ENCODE data around the gene OMG. TPM values are rescaled to one million over a fixed set of nuclear protein-coding genes. Genes with fewer than 3 reads are reported as not detected.

Gene OMG
- total RNA-seq, 4 donors from 2014 or later: 0.76 TPM; not detected in 3

DNA sequence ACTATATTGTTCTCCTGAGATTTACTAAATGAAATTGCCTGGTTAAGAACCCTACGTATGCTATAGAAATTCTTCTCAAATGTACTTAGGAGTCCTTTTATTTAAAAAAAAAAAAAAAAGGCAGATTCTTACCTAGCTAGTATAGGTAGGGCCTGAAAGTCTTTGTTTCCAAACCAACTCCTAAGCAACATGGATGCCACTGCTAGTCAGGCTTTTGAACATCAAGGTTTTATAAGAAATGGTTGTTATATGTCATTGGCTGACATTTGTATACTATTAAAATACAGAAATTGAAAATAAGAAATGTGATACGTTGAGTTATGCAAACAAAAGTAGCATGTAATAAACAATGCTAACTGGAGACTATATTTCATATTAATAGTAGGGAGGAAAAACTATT, 23.2 kb upstream of the OMG start:
- intact Hi-C loops (cut with DNase I): no loop called here
- Histone ChIP-seq H3K36me3 (no peaks in the 10 kb centered on the region), H3K27ac (peak overlapping the region in 3 of 4 donors; percentile 64 to 66 (median 64)), H3K27me3 (no peaks in the 10 kb centered on the region), H3K9me3 (no peaks in the 10 kb centered on the region), H3K4me1 (peaks cover 0 to 6% (median 0%) of the 10 kb centered on the region in 3 donors), H3K4me3 (peak overlapping the region in 3 of 4 donors; percentile 14 to 49 (median 32))
- TF ChIP-seq, protein P1, sequence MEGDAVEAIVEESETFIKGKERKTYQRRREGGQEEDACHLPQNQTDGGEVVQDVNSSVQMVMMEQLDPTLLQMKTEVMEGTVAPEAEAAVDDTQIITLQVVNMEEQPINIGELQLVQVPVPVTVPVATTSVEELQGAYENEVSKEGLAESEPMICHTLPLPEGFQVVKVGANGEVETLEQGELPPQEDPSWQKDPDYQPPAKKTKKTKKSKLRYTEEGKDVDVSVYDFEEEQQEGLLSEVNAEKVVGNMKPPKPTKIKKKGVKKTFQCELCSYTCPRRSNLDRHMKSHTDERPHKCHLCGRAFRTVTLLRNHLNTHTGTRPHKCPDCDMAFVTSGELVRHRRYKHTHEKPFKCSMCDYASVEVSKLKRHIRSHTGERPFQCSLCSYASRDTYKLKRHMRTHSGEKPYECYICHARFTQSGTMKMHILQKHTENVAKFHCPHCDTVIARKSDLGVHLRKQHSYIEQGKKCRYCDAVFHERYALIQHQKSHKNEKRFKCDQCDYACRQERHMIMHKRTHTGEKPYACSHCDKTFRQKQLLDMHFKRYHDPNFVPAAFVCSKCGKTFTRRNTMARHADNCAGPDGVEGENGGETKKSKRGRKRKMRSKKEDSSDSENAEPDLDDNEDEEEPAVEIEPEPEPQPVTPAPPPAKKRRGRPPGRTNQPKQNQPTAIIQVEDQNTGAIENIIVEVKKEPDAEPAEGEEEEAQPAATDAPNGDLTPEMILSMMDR (IDR thresholded peaks at IDR 0.05): no peak
- no peak for TF ChIP-seq POLR2A (IDR thresholded peaks at IDR 0.05)
- 60 to 81% methylated on average over 2 of the region's 2 CpGs for WGBS, 2 donors
- no peak for DNase-seq

DNA sequence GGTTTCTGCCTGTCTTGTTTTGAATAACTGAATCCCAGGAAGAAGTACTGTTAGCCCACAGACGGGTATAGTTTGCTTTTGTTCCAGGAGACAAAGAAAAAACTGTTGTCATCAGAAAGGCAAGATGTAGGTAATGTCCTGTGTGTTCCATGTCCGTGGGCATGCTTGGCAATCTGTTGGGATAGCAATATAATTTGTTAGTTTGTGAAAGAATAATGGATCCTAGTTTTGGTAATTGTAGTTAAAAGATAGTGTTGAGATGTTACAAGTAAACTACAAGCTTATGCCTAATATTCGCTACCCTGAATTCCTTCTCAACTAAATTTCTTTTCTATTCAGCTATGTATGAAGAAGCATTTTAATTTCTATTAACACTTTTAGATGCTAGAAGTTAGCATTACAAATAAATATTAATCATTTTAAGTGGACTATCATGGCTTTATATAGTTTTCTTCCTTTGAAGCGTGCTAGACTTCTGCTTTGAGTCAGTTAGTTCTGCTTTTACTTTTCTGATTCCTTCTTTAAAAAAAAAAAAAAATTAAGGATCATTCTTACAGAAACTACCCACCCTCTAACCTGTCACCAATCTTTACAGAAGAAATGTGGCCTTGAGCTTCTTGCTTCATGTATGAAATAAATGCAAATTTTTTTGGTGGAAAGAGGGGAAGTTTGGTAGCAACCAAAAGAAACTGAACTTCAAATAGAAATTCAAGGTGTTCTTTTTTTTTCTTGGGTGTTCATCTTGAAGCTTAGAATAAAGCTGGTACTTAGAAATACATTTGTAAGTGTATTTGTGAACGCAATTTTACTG, 22.0 kb upstream of the OMG start:
- H3K27ac ChIP-seq: peak overlapping the region; percentile 48 to 82 (median 60)
- intact Hi-C loops (cut with DNase I): no loop called here
- H3K36me3 ChIP-seq: no peaks in the 10 kb centered on the region
- WGBS, 2 donors: 54 to 75% methylated on average over 5 of the region's 5 CpGs
- no peaks in the 10 kb centered on the region for H3K27me3 ChIP-seq
- peaks cover 0 to 13% (median 0%) of the 10 kb centered on the region in 3 donors for H3K4me1 ChIP-seq
- TF ChIP-seq POLR2A (IDR thresholded peaks at IDR 0.05): no peak
- TF ChIP-seq, protein P1 (IDR thresholded peaks at IDR 0.05): no peak
- no peaks in the 10 kb centered on the region for H3K9me3 ChIP-seq
- no peak for DNase-seq
- peak overlapping the region in 3 of 4 donors; percentile 5 to 45 (median 32) for H3K4me3 ChIP-seq

DNA sequence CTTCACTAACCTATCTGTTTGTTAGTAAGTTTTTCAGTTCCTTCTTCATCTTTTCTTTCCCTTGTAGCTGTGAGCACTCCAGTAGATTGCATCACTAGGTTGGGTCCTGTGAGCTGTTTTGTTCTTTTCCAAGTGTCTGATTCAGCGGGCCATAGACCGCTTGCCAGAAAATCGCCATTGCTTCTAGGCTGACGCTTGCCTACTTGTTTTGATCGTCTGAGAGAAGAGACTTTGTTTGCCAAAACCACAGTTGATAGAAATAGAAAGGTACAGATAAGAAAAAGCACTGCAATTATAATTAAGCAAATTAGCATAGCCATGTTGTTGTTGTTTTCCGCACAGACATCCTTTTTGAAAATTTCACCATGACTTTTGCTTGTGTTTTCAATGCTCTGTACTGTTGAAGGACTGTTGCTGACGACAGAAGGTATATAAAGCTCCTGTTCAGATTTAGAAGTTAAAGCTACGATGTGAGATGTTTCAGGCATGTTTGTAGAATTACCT, 21.3 kb upstream of the OMG start:
- Histone ChIP-seq H3K27me3 (no peaks in the 10 kb centered on the region), H3K27ac (peak overlapping the region; percentile 48 to 82 (median 60)), H3K4me3 (peak overlapping the region in 2 of 4 donors; percentile 32 to 45), H3K4me1 (peaks cover 0 to 13% (median 0%) of the 10 kb centered on the region in 3 donors), H3K36me3 (no peaks in the 10 kb centered on the region), H3K9me3 (no peaks in the 10 kb centered on the region)
- intact Hi-C loops (cut with DNase I): no loop called here
- TF ChIP-seq, protein P1 (IDR thresholded peaks at IDR 0.05): no peak
- peak in 1 of 4 donors; percentile 59 for TF ChIP-seq POLR2A (IDR thresholded peaks at IDR 0.05)
- WGBS, 2 donors: 48 to 50% methylated on average over 8 of the region's 8 CpGs
- no peak for DNase-seq

DNA sequence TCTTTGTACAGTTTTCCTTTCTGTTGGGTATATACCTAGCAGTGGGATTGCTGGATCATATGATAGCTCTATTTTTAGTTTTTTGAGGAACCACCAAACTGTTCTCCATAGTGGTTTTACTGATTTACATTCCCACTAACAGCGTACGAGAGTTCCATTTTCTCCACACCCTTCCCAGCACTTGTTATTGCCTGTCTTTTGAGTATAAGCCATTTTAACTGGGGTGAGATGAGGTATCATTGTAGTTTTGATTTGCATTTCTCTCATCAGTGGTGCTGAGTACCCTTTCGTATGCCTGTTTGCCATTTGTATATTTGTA, 17.7 kb upstream of the OMG start:
- no peaks in the 10 kb centered on the region for H3K36me3 ChIP-seq

More for the DNA sequence above, 17.7 kb upstream of the OMG start:
- no peaks in the 10 kb centered on the region for H3K27me3 ChIP-seq
- DNase-seq: no peak
- H3K9me3 ChIP-seq: no peaks in the 10 kb centered on the region
- H3K4me3 ChIP-seq: peak overlapping the region in 1 of 4 donors; percentile 53
- WGBS, 2 donors: 78 to 83% methylated on average over 3 of the region's 3 CpGs
- intact Hi-C loops (cut with DNase I): no loop called here
- peak overlapping the region in 3 of 4 donors; percentile 48 to 73 (median 66) for H3K27ac ChIP-seq
- H3K4me1 ChIP-seq: peaks cover 0 to 13% (median 0%) of the 10 kb centered on the region in 3 donors
- TF ChIP-seq, protein P1 (IDR thresholded peaks at IDR 0.05): no peak
- no peak for TF ChIP-seq POLR2A (IDR thresholded peaks at IDR 0.05)

All from esophagus squamous epithelium (tissue), 5 donors.